ENCODE measurements around the gene CIP2A.
A peak's percentile ranks its signal among the peaks of the same experiment; 100 is the strongest.

Gene CIP2A

DNA sequence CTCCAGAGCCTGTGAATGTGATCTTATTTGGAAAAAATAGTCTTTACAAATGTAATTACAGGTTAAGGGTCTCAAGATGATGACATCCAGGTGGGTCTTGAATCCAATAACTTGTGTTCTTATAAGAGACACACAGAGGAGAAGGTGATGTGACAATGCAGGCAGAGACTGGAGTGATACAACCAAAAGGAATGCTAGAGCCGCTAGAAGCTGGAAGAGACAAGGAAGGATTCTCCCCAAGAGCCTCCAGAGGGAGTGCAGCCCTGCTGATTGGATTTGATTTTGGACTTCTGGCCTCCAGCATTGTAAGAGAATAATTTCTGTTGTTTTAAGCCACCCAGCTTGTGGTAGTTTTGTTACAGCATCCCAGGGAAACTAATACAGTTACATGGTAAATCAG is 88.5 kb downstream of the CIP2A start:
- TF ChIP-seq, protein P1, sequence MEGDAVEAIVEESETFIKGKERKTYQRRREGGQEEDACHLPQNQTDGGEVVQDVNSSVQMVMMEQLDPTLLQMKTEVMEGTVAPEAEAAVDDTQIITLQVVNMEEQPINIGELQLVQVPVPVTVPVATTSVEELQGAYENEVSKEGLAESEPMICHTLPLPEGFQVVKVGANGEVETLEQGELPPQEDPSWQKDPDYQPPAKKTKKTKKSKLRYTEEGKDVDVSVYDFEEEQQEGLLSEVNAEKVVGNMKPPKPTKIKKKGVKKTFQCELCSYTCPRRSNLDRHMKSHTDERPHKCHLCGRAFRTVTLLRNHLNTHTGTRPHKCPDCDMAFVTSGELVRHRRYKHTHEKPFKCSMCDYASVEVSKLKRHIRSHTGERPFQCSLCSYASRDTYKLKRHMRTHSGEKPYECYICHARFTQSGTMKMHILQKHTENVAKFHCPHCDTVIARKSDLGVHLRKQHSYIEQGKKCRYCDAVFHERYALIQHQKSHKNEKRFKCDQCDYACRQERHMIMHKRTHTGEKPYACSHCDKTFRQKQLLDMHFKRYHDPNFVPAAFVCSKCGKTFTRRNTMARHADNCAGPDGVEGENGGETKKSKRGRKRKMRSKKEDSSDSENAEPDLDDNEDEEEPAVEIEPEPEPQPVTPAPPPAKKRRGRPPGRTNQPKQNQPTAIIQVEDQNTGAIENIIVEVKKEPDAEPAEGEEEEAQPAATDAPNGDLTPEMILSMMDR (IDR thresholded peaks at IDR 0.05; ENCODE audit: control insufficient read depth, insufficient read depth, low read depth, low read length, missing control alignments): peak; percentile 6
- DNase-seq (ENCODE audit: low read depth): no peak
- no peak overlapping the region for H3K4me3 ChIP-seq (ENCODE audit: control insufficient read depth, low read depth, low read length)
